OCI-LY7 (cell line): Measurements from ENCODE around the gene FABP1.

ENCODE experiments used
- CTCF ChIP-seq: fragments of 200-600 bp; sonication (generic); conservative IDR thresholded peaks from 2 replicates; pipeline ENCODE4 v1.5.1; 2014; ENCODE audit warnings: mild to moderate bottlenecking, antibody characterized with exemption, low read length, moderate library complexity, mixed read lengths
- EZH2phosphoT487 ChIP-seq: fragments of 200-600 bp; sonication (generic); IDR thresholded peaks from 2 replicates; pipeline ENCODE4 v1.6.1; 2018; ENCODE audit warnings: low read depth, borderline replicate concordance, mild to moderate bottlenecking, mixed run types, antibody characterized with exemption, low read length, moderate library complexity, mixed read lengths

- TF ChIP-seq CTCF (no peak), EZH2phosphoT487 (no peak)
These were observed 10.0 kb upstream of the FABP1 start for GRCh38 chr2:88137833-88138232.
